ENCODE data around the gene FGD5. TPM values are rescaled to one million over a fixed set of nuclear protein-coding genes. Genes with fewer than 3 reads are reported as not detected.

FGD5 gene
- total and polyA plus RNA-seq, 4 experiments from 2014 or later = 0.06 TPM; not detected in 3

DNA sequence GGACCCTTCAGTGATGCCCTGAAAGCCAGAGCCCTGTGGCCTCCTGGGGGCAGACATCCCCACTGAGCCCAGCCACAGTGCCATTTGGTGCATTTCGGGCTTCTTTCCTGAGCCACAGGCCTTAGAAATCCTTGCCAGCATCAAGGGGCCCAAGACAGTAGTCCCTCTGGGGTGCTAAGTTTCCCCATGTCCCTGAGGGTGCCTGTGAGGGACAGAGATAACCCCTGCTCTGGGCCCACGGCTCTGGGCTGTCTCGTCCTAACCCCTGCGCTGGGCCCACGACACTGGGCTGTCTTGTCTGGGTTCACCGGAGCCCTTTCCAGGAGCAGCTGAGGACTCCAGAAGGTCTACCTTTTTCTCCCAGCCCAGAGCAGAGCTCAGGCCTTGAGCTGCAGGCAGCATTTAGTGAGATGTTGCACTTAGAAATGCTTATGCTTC lies 45.1 kb upstream of the FGD5 start:
- H3K4me3 ChIP-seq (ENCODE audit: low read length in 2 of 2) = no peak overlapping the region
- no peak overlapping the region for H3K27ac ChIP-seq (ENCODE audit: low read depth, low read length)
- ChIA-PET CTCF (ENCODE audit: partially characterized antibody) (interaction anchor here (0.7 kb wide), 1 partner anchor 39 kb away, joined by 4 read pairs; no protein-coding TSS in a partner anchor), POLR2A (ENCODE audit: partially characterized antibody) (no interaction called here)
- intact Hi-C loops (cut with micrococcal nuclease) = no loop called here
- no peak for DNase-seq
- H3K36me3 ChIP-seq (ENCODE audit: insufficient read depth, low read length) = no peaks in the 10 kb centered on the region
- H3K4me3 Mint-ChIP-seq = no peak overlapping the region
- no peaks in the 10 kb centered on the region for H3K9me3 ChIP-seq (ENCODE audit: control insufficient read depth in 1 of 2, low read length in 2 of 2)
- H3K27ac Mint-ChIP-seq = no peak overlapping the region
- H3K36me3 Mint-ChIP-seq = no peaks in the 10 kb centered on the region
- H3K4me1 ChIP-seq (ENCODE audit: insufficient read depth, low read length) = no peaks in the 10 kb centered on the region
- H3K27me3 Mint-ChIP-seq = no peaks in the 10 kb centered on the region
- no peaks in the 10 kb centered on the region for H3K4me1 Mint-ChIP-seq
- no peaks in the 10 kb centered on the region for H3K27me3 ChIP-seq (ENCODE audit: insufficient read depth, low read length)
- H3K9me3 Mint-ChIP-seq = peaks cover 0 to 9% (median 4%) of the 10 kb centered on the region in 8 donors

DNA sequence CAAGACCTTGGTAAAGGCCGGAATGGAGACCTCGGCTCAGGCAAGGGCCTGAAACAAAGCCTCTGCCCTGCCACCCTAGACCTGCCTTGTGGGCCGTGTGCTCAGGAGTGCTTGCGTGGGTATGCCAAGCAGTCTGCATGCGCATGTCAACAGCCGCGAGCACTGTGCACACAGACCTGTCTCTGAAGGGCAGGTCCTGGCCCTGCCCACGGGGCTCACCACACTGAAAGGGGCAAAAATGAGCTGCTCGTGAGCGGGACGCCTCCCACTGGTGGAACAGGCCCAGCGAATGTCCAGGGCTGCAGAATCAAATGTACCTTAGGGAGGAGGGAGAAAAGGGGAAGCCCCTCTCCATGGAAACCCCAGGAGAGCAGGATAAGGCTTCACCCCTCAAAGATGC lies 44.3 kb upstream of the FGD5 start:
- CTCF ChIA-PET (ENCODE audit: partially characterized antibody) = interaction anchor here (0.7 kb wide), 1 partner anchor 39 kb away, joined by 4 read pairs; no protein-coding TSS in a partner anchor

DNA sequence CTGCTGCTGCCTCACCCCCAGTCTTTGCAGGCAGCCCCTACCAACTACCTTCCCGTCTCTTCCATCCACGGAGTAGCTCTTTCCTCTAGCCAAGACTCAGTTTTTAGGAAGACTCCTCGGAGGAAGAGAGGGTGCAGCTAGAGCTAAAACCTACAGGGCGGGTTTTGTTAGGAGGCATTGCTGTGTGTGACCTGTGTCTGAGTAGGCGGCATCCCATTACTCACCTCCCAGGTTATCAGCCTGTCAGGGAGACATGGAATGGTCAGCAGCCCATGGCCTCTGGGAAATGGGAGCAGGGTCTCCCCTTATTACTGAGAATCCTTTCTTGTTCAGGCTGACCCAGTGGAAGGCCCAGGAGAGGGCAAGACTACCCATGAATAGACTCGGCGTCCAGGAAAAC lies 43.8 kb upstream of the FGD5 start:
- H3K36me3 ChIP-seq (ENCODE audit: insufficient read depth, low read length) = no peaks in the 10 kb centered on the region
- peaks cover 3 to 19% (median 12%) of the 10 kb centered on the region in 8 donors for H3K9me3 Mint-ChIP-seq
- H3K27ac Mint-ChIP-seq = no peak overlapping the region
- ChIA-PET POLR2A (ENCODE audit: partially characterized antibody) (no interaction called here), CTCF (ENCODE audit: partially characterized antibody) (no interaction called here)
- H3K36me3 Mint-ChIP-seq = peaks cover 0 to 2% of the 10 kb centered on the region in 2 donors
- no peaks in the 10 kb centered on the region for H3K4me1 Mint-ChIP-seq
- no peaks in the 10 kb centered on the region for H3K27me3 ChIP-seq (ENCODE audit: insufficient read depth, low read length)
- no peak overlapping the region for H3K4me3 ChIP-seq (ENCODE audit: low read length in 2 of 2)
- intact Hi-C loops (cut with micrococcal nuclease) = no loop called here
- H3K27ac ChIP-seq (ENCODE audit: low read depth, low read length) = no peak overlapping the region
- DNase-seq = no peak
- H3K4me3 Mint-ChIP-seq = no peak overlapping the region
- no peaks in the 10 kb centered on the region for H3K4me1 ChIP-seq (ENCODE audit: insufficient read depth, low read length)
- H3K27me3 Mint-ChIP-seq = no peaks in the 10 kb centered on the region
- no peaks in the 10 kb centered on the region for H3K9me3 ChIP-seq (ENCODE audit: control insufficient read depth in 1 of 2, low read length in 2 of 2)

More for the DNA sequence above, 44.3 kb upstream of the FGD5 start:
- Mint-ChIP-seq H3K27ac (no peak overlapping the region), H3K27me3 (no peaks in the 10 kb centered on the region), H3K4me1 (no peaks in the 10 kb centered on the region), H3K9me3 (peaks cover 3 to 16% (median 9%) of the 10 kb centered on the region in 8 donors), H3K36me3 (peaks cover 0 to 2% of the 10 kb centered on the region in 2 donors), H3K4me3 (no peak overlapping the region)
- no peaks in the 10 kb centered on the region for H3K9me3 ChIP-seq (ENCODE audit: control insufficient read depth in 1 of 2, low read length in 2 of 2)
- intact Hi-C loops (cut with micrococcal nuclease) = no loop called here
- no peak overlapping the region for H3K27ac ChIP-seq (ENCODE audit: low read depth, low read length)
- H3K4me1 ChIP-seq (ENCODE audit: insufficient read depth, low read length) = no peaks in the 10 kb centered on the region
- H3K36me3 ChIP-seq (ENCODE audit: insufficient read depth, low read length) = no peaks in the 10 kb centered on the region
- POLR2A ChIA-PET (ENCODE audit: partially characterized antibody) = no interaction called here
- H3K27me3 ChIP-seq (ENCODE audit: insufficient read depth, low read length) = no peaks in the 10 kb centered on the region
- no peak overlapping the region for H3K4me3 ChIP-seq (ENCODE audit: low read length in 2 of 2)
- no peak for DNase-seq

DNA sequence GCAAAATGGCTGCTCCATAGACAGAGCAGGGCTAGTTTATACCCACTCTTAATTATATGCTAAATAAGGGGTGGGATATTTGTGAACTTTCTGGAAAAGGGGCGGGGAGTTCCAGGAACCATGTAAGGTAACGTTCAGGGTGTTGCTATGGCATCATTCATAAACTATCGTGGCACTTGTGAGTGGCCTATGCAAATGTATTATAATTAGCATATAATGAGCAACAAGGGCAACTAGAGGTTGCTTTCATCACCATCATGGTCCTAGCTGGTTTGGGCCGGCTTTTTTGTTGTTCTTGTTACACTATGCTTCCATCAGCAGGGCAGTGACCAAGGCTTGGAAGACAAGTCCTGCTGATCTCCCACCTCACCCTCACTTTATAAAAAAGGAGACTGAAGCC lies 43.2 kb upstream of the FGD5 start:
- no peak overlapping the region for H3K27ac Mint-ChIP-seq
- ChIA-PET POLR2A (ENCODE audit: partially characterized antibody) (no interaction called here), CTCF (ENCODE audit: partially characterized antibody) (no interaction called here)
- DNase-seq = no peak
- H3K36me3 Mint-ChIP-seq = peaks cover 0 to 2% of the 10 kb centered on the region in 2 donors
- H3K4me3 ChIP-seq (ENCODE audit: low read length in 2 of 2) = no peak overlapping the region
- intact Hi-C loops (cut with micrococcal nuclease) = no loop called here
- no peaks in the 10 kb centered on the region for H3K4me1 Mint-ChIP-seq
- H3K36me3 ChIP-seq (ENCODE audit: insufficient read depth, low read length) = no peaks in the 10 kb centered on the region
- H3K9me3 Mint-ChIP-seq = peaks cover 3 to 20% (median 12%) of the 10 kb centered on the region in 8 donors
- H3K4me1 ChIP-seq (ENCODE audit: insufficient read depth, low read length) = no peaks in the 10 kb centered on the region
- H3K9me3 ChIP-seq (ENCODE audit: control insufficient read depth in 1 of 2, low read length in 2 of 2) = no peaks in the 10 kb centered on the region
- H3K27me3 ChIP-seq (ENCODE audit: insufficient read depth, low read length) = no peaks in the 10 kb centered on the region
- no peaks in the 10 kb centered on the region for H3K27me3 Mint-ChIP-seq
- no peak overlapping the region for H3K27ac ChIP-seq (ENCODE audit: low read depth, low read length)
- H3K4me3 Mint-ChIP-seq = no peak overlapping the region

DNA sequence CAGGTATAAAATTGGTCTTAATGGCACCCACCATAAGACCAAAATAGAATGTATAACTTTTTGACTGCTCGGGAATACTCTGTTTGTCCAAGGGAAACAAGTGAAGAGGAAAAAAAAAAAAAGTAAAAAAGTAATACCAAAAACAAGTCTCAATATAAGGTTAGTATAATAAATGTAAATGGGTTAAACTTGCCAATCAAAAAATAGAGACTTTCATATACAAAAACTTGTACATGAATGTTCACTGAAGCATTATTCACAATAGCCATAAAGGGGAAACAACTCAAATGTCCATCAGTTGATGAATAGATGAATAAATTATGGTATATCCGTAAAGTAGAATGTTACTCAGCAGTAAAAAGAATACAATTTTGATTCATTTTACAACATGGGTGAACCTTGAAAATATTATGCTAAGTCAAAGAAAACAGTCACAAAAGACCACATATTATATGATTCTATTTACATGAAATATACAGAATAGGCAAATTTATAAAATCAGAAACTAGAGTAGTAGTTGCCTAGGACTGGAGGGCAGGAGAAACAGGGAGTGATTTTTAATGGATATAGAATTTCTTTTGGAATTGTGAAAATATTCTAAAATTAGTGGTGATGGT lies 39.6 kb upstream of the FGD5 start:
- peaks cover 0 to 9% of the 10 kb centered on the region in 2 donors for H3K27me3 Mint-ChIP-seq
- ChIA-PET POLR2A (ENCODE audit: partially characterized antibody) (no interaction called here), CTCF (ENCODE audit: partially characterized antibody) (no interaction called here)
- intact Hi-C loops (cut with micrococcal nuclease) = no loop called here
- H3K4me1 ChIP-seq (ENCODE audit: insufficient read depth, low read length) = no peaks in the 10 kb centered on the region
- H3K9me3 Mint-ChIP-seq = peaks cover 3 to 20% (median 12%) of the 10 kb centered on the region in 8 donors
- no peak overlapping the region for H3K4me3 ChIP-seq (ENCODE audit: low read length in 2 of 2)
- no peak overlapping the region for H3K4me3 Mint-ChIP-seq
- no peaks in the 10 kb centered on the region for H3K27me3 ChIP-seq (ENCODE audit: insufficient read depth, low read length)
- H3K36me3 ChIP-seq (ENCODE audit: insufficient read depth, low read length) = no peaks in the 10 kb centered on the region
- no peak overlapping the region for H3K27ac Mint-ChIP-seq
- H3K36me3 Mint-ChIP-seq = peaks cover 0 to 2% of the 10 kb centered on the region in 2 donors
- no peaks in the 10 kb centered on the region for H3K9me3 ChIP-seq (ENCODE audit: control insufficient read depth in 1 of 2, low read length in 2 of 2)
- DNase-seq = no peak
- no peak overlapping the region for H3K27ac ChIP-seq (ENCODE audit: low read depth, low read length)
- no peaks in the 10 kb centered on the region for H3K4me1 Mint-ChIP-seq

DNA sequence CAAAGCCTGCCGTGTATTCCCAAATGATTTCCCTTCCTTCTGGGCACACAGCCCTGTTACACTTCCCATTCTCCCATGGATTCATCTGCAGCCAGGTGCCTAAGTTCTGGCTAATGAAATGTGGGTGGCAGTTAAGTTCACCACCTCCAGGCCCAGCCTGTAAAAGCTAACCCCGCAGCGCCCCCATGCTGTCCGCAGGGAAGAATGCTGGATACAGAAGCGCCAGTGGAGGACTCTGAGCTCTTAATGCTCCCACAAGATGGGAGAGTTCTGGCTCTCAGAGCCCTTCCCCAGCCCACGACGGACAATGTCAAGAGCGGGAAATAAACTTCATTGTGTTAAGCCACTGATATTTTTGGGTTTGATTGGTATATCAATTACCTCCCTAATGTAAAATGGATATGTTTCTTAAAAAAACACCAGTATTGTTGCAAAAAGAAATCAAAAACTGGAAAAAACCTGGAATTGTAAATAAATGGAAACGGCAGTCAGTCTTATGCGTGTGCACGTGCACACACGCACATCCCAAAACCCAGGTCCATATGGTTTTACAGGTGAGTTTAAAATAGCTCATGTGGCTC lies 37.7 kb upstream of the FGD5 start:
- no peak for DNase-seq

DNA sequence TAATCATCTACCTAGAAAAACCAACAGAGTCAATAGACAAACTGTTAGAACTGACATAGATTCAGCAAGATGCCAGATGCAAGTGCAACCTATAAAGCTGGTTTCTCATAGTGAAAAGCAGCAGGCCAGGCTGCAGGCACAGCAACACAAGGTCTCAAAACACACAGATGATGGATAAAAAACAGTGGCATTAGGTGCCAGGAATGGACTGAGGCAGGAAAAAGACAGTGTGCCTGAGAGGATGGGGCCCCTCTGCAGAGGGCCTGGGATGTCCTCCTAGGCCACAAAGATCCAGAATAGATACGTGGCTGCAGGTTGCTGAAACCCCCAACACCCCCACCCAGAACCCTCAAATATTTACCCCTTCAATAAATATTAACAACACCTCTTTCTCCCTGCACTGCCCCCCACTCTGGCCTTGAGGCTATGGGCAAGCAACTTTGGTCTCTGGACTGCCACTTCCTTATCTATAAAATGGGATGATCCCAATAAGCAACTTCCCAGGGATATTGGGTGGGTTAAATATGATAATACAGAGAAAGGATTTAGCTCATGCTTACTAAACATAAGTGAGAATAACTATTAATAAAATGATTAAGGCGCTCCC lies 35.2 kb upstream of the FGD5 start:
- Histone ChIP-seq H3K4me1 (ENCODE audit: insufficient read depth, low read length) (no peaks in the 10 kb centered on the region), H3K4me3 (ENCODE audit: low read length in 2 of 2) (no peak overlapping the region), H3K9me3 (ENCODE audit: control insufficient read depth in 1 of 2, low read length in 2 of 2) (no peaks in the 10 kb centered on the region), H3K27me3 (ENCODE audit: insufficient read depth, low read length) (no peaks in the 10 kb centered on the region), H3K27ac (ENCODE audit: low read depth, low read length) (no peak overlapping the region), H3K36me3 (ENCODE audit: insufficient read depth, low read length) (no peaks in the 10 kb centered on the region)
- intact Hi-C loops (cut with micrococcal nuclease) = loop anchor here (10.0 kb wide), 1 partner anchor 149 kb away; no protein-coding TSS in a partner anchor
- ChIA-PET POLR2A (ENCODE audit: partially characterized antibody) (no interaction called here), CTCF (ENCODE audit: partially characterized antibody) (interaction anchor here (0.9 kb wide), 1 partner anchor 9 kb away, joined by 3 read pairs; no protein-coding TSS in a partner anchor)
- H3K4me3 Mint-ChIP-seq = no peak overlapping the region
- peaks cover 0 to 2% of the 10 kb centered on the region in 2 donors for H3K36me3 Mint-ChIP-seq
- peaks cover 3 to 12% (median 10%) of the 10 kb centered on the region in 8 donors for H3K9me3 Mint-ChIP-seq
- no peaks in the 10 kb centered on the region for H3K4me1 Mint-ChIP-seq
- H3K27me3 Mint-ChIP-seq = peaks cover 9 to 23% of the 10 kb centered on the region in 2 donors
- H3K27ac Mint-ChIP-seq = no peak overlapping the region
- DNase-seq = no peak

More for the DNA sequence above, 37.7 kb upstream of the FGD5 start:
- intact Hi-C loops (cut with micrococcal nuclease) = loop anchor here (10.0 kb wide), 1 partner anchor 146 kb away; no protein-coding TSS in a partner anchor
- Mint-ChIP-seq H3K36me3 (peaks cover 0 to 2% of the 10 kb centered on the region in 2 donors), H3K27ac (no peak overlapping the region), H3K4me1 (no peaks in the 10 kb centered on the region), H3K4me3 (no peak overlapping the region), H3K27me3 (peaks cover 4 to 14% of the 10 kb centered on the region in 2 donors), H3K9me3 (peaks cover 3 to 20% (median 12%) of the 10 kb centered on the region in 8 donors)
- ChIA-PET POLR2A (ENCODE audit: partially characterized antibody) (no interaction called here), CTCF (ENCODE audit: partially characterized antibody) (interaction anchor here (0.9 to 1.1 kb wide), 2 partner anchors 10 to 272 kb away, joined by 3 to 4 read pairs; no protein-coding TSS in a partner anchor)
- Histone ChIP-seq H3K9me3 (ENCODE audit: control insufficient read depth in 1 of 2, low read length in 2 of 2) (no peaks in the 10 kb centered on the region), H3K4me1 (ENCODE audit: insufficient read depth, low read length) (no peaks in the 10 kb centered on the region), H3K27ac (ENCODE audit: low read depth, low read length) (no peak overlapping the region), H3K4me3 (ENCODE audit: low read length in 2 of 2) (no peak overlapping the region), H3K36me3 (ENCODE audit: insufficient read depth, low read length) (no peaks in the 10 kb centered on the region), H3K27me3 (ENCODE audit: insufficient read depth, low read length) (no peaks in the 10 kb centered on the region)
